Omental fat pad (tissue), 4 donors: Measurements from ENCODE around the gene GOLGA6D. TPM values are rescaled to one million over a fixed set of nuclear protein-coding genes. Genes with fewer than 3 reads are reported as not detected.
"Not testable (repeated sequence)": the region's sequence is repeated elsewhere in the genome, so short reads cannot be mapped to it uniquely, and the experiment has no call there.

Experiments
- ATAC-seq: fragments of 150-250 bp; one replicate; pipeline ENCODE4 v1.9.1; 2016; ENCODE audit warnings: mild to moderate bottlenecking, moderate library complexity; ENCODE audit not compliant: low FRiP score
- DNase-seq: peaks from one replicate; pipeline ENCODE4 v3.0.0-alpha.2; 2019; ENCODE audit warnings: low spot score
- CTCF ChIP-seq, 3 donors: fragments of 450-650 bp; IDR thresholded peaks; one replicate each; pipeline ENCODE4 v1.5.1; 2016 to 2017; ENCODE audit warnings: antibody characterized with exemption in 3 of 3, mild to moderate bottlenecking in 3 of 3, moderate library complexity in 2 of 3
- total RNA-seq, 4 donors: library from RNA; depleted of rRNA; stranded (reverse); fragments of >200 nt; gene quantifications; one replicate each; pipeline ENCODE4 v1.1.0, GENCODE V29; 2016

GOLGA6D gene
- total RNA-seq, 4 donors from 2014 or later: 0.36 TPM; not detected in 3

- no peak for ATAC-seq
- DNase-seq: no peak
- no peak for TF ChIP-seq CTCF (IDR thresholded peaks at IDR 0.05)
These were observed 30.6 kb downstream of the GOLGA6D start for GRCh38 chr15:75313116-75313845.

GRCh38 chr15:75314552-75315290 is 32.1 kb downstream of the GOLGA6D start:
- DNase-seq (no peak), ATAC-seq (no peak)
- no peak for TF ChIP-seq CTCF (IDR thresholded peaks at IDR 0.05)

GRCh38 chr15:75319231-75319897 is 36.7 kb downstream of the GOLGA6D start:
- DNase-seq, ATAC-seq: not testable (repeated sequence)

GRCh38 chr15:75321711-75322110 is 39.1 kb downstream of the GOLGA6D start:
- no peak for TF ChIP-seq CTCF (IDR thresholded peaks at IDR 0.05)
- ATAC-seq (no peak), DNase-seq (no peak)

GRCh38 chr15:75325922-75326321 is 43.3 kb downstream of the GOLGA6D start:
- no peak for TF ChIP-seq CTCF (IDR thresholded peaks at IDR 0.05)
- ATAC-seq: no peak
- no peak for DNase-seq

GRCh38 chr15:75327005-75327404 is 44.4 kb downstream of the GOLGA6D start:
- ATAC-seq (no peak), DNase-seq (no peak)
- TF ChIP-seq CTCF (IDR thresholded peaks at IDR 0.05): no peak

GRCh38 chr15:75327491-75327890 is 44.9 kb downstream of the GOLGA6D start:
- DNase-seq (no peak), ATAC-seq (no peak)
- TF ChIP-seq CTCF (IDR thresholded peaks at IDR 0.05): no peak
